GM21528 (cell line): ENCODE measurements around the gene AGBL3.

Experiments
- ATAC-seq: cut with Tn5 transposase; IDR thresholded peaks from one replicate; pipeline ENCODE4 v1.9.1; 2021; ENCODE audit warnings: mild to moderate bottlenecking, moderate library complexity; ENCODE audit not compliant: unreplicated experiment, low FRiP score

The AGBL3 gene

DNA sequence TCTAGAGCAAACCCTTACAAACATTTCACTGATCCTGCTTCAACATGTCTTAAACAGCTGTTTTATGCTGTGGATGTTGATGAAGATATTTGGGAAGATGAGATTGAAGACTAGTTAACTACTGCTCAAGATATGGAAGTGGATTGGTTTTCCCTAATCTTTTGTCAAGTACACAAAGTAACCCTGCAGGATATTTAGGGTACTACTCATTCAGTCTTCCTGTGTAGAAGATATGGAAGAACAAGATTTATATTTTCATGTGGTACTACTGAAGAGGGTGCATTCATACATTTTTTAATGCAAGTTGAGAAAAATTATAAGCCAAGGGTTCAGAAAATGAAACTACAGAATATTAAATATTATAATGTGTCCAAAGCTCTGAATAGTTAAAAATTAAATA, 143.3 kb downstream of the AGBL3 start:
- no peak for ATAC-seq

DNA sequence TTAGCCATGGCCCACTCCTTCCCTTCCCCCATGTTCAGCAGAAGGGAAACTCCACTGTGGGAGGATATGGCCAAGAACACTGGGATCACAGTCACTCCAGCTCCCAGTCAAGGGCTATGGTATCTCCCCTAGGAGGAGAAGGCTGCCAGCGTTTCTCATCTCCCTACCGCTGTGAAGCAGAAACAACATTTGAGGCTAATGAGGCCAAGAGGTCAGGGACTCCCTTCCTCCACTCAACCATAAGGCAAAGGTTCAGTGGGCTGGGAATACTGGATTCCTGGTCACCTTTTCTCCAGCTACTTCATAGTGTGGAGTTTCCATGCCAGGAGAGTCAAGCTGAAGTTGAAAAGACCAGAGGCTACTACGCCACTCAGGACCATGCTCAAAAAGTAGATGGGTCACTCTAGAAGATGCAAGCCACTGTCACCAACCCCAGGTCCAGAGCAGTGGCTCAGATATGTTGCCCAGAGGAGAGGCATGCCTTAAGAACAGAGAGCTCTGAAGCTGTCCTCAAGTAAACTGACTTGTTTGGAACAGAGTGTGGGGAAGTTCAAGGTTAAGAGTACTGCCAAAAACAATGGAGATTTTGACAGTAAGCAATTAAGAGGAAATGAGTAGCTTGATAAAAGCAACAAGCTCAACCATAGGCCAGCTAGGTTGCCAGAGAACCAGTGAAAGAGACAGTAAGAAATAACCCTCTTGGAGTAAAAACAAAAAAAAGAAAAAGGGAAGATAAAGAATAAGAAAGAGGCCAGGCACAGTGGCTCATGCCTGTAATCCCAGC, 157.8 kb downstream of the AGBL3 start:
- no peak for ATAC-seq

DNA sequence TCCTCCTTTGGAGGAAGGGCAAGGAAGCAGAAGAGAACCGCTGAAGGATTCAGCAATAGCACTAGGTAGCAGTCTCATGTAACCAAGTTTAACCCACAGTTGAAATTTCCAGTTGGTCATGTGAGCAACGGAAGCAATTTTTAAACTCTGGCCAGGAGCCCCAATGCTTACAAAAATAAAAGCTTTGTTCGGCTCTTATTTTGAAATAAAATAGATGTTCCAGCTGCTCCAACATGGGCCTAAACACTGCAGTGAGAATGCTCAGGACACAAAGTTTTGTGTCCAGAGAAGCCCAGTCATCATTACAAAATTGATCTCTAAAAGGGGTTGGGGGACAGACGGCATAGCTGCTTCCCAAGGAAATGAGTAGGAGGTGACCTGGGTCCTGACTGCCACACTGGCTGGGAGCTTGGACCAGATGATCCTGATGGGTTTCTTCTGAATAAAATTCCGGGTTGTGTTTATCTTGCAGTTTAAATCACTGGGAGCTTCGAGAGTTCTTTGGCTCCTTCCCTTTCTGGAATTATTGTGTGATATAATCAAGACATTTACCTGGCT, 161.1 kb downstream of the AGBL3 start:
- peak; percentile 15 for ATAC-seq

DNA sequence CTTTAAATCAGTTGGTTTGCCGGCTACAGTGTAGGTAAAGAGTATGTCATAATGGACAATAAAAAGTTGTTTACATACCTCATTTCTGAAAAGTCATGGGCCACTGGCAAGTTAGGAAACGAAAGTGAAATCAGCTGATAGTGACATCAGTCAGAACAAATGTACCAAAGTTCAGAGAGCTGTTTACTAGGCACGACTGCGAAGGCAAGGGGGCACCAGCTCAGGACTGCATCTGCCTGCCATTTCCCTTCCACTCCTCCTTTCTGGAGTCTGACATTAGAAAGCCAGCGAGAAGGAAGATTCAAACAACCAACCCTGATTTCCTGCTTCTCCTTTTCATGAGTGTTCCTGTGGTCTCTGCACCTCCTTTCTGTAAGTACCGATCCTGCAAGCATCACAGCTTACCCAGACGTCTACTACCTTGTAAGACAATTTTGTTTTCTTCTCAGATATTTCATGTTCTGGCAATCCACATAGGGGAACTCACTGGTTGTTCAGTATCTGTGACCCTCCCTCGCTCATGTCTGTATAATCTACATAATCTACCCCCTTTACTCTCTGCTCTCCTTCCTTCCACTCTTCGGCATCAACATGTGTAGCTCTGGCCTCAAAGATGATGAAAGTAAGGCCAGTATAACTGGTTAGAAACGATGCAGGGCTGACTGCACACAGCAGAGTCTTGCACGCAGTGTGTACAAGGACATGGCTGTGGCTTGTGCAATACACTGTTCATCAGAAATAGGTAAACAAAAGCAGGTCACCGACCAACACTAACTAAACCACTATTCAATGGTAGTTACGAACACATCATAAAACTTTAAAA, 161.8 kb downstream of the AGBL3 start, which contains the start of gene TMEM140:
TMEM140 (plus strand) TSS at position 174 of the 823 bp plus-strand sequence. CDS start 16,370 bp downstream, outside the sequence.
- ATAC-seq: peak; percentile 70

DNA sequence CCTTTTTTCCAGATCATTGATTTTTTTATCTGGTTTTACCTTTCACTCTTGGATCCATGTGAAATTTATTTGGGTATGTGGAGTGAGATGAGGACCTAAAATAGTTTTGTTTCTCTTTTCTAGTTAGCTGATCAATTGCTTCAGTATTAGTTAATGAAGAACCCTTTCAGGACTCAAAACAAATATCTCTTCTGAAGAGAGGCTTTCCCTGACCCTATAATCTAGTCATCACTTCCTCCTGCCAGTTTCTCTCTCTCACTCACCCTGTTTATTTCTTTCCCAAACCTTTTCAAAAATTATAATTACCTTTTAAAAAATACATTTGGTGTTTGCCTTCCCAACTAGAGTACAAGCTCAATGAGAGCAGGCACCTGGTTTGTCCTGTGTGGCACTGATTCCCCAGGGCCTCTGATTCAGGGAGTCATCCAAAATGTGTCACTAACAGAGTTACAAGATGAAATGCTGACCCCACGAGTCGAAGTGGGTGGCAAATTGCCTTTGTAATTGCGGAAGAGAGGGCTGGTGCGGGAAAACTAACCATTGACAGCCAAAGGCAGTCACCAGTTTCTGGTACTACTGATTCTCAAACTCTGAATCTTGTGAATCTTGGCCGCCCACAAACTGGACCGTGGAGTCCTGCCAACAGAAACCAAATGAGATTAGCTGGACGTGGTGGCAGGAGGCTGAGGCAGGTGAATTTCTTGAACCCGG, 163.9 kb downstream of the AGBL3 start:
- ATAC-seq: no peak

DNA sequence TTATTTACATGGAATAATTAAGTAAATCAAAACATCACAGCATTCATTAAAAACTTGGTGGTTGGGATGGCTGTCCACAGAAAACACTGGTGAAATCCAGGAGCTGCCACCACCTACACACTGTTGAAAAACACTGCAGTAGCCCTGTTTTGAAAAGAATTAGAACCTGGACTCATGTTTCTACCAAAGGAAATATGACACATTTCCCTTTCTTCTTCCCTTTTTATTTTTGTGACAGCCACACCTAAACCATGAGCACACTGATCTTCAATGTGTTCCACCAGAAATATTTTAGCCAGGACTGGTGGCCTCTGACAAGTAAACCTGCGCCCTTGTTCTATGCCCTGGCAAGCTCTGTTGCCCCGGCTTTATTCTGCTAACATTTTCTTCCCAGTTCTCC, 164.8 kb downstream of the AGBL3 start:
- no peak for ATAC-seq

DNA sequence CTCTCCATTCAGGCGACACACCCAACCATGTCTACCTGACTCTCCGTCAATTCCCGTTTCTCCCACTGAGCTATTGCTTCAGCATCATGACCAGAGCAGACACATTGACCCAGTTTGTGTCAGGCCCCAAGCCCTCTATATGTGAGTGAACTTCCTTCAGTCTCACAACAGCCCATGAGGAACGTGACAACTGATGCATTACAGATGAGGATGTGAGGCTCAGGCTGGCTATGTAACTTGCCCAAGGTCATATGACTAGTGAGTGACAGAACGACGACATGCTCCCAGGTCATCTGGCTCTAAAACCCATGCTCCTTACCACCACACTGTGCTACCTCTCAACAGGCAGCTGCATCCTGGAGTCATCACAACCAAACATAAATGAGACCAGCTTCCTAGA, 165.2 kb downstream of the AGBL3 start:
- ATAC-seq: no peak

DNA sequence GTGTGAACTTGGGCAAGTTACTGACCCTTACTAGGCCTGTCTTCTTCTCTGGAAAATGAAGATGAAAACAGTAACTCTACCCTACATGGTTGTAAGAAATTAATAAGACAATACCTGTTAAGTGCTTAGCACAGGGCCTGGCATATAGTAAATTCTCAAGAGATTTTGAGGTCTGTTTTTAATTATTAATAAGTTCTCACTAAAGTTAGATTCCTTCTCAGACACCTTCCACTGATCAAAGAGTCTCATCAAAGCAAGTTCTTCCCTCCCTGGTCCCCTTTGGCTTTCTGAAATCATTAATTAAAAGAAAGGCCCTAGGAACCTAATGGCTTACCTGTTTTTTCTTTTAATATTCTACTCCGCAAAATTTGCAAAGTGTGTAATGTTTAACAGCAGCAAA, 166.1 kb downstream of the AGBL3 start:
- no peak for ATAC-seq

DNA sequence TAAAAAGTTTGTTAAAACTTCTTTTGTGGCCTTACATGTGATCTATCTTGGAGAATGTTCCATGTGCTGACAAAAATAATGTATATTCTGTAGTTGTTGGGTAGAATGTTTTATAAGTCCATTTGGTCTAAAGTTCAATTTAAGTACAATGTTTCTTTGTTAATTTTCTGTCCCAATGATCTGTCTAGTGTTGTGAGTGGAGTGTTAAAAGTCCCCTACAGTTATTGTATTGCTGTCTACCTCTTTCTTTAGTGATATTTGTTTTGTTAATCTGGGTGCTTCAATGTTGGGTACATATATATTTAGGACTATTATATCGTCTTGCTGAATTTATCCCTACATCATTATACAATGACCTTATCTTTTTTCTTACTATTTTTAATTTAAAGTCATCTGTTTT, 168.4 kb downstream of the AGBL3 start:
- ATAC-seq: no peak

DNA sequence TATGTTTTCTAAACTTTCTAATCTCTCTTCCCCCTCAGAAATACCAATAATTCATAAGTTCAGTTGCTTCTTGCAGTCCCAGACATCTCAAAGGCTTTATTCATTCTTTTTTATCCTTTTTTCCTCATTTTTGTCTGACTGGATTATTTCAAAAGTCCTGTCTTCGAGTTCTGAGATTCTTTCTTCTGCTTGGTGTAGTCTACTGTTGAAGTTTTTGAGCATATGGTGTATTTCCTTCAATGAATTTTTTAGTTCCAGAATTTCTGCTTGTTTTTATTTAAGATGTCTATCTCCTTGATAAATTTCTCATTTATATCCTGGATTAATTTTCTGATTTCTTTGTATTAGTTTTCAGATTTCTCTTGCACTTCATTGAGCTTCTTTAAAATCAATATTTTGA, 170.0 kb downstream of the AGBL3 start:
- ATAC-seq: no peak

DNA sequence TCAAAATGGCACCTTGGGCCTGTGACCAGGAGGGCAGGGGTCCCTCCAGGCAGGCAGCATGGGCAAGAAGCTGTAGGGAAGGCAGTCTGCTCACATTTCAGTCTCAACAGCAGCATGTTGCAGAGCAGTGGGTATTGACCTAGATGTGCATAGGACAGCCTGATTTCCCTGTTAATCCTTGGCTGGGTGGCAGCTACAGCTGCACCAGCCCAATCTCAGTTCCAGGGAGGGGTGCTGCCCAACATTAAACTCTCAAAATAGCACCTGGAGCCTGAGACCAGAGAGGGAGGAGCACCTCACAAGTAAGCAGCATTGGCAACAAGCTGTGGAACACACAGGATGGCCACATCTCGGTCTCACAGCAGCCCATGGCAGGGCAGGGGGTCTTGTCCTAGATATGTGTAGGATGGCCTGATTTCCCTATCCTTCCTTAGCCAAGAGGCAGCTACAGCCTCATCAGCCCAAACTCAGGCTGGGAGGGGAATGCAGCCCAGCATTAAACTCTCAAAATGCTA, 171.9 kb downstream of the AGBL3 start:
- ATAC-seq: no peak

DNA sequence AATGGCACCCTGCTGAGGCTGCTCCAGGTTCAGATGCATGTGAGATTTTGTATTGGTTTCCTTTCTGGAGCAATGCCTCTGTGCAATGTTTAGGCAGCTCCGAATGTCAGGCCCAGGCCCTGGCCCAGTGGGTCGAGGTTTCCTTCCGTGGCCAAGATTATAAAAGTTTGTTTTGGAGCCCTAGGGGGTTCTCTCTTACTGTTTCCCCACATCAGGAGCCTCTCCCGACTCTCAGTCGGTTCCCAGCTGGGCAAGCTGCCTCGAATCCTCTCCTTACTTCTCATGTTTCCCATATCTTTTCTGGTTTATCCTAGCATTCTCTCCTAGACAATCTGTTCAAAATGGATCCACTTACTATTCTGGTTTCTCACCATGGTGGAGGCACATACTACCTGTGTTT, 172.6 kb downstream of the AGBL3 start:
- no peak for ATAC-seq

DNA sequence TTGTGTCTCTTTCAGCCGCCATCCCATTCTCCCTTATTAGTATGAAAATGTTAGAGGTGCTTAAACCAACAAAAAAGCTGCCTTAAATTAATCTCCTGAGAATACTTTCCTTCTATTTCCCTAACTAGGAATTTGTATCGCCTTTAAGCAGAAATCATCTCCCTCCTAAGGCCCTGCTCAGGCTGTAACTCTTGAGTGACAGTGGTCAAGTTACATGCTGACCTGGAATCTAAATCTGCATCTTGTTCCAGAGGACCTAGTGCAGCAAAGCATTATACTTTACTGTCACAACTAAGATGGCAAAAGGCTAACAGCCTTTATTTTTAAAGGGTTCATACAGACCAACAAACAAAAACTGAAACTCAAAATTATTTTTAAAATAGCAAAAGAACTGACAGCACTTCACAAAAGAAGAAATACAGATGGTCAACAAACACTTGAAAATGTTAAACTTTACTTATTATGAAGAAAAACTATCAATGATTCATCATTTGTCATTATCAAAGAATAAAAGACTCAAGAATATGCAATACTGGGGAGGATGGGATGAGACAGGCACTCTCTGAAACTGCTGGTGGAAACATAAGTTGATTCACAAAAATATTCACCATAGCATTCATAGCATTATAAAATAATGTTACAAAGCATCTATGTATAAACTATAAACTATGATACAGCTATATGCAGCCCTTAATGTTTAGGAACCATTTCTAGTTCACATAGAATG, 173.2 kb downstream of the AGBL3 start:
- ATAC-seq: no peak

DNA sequence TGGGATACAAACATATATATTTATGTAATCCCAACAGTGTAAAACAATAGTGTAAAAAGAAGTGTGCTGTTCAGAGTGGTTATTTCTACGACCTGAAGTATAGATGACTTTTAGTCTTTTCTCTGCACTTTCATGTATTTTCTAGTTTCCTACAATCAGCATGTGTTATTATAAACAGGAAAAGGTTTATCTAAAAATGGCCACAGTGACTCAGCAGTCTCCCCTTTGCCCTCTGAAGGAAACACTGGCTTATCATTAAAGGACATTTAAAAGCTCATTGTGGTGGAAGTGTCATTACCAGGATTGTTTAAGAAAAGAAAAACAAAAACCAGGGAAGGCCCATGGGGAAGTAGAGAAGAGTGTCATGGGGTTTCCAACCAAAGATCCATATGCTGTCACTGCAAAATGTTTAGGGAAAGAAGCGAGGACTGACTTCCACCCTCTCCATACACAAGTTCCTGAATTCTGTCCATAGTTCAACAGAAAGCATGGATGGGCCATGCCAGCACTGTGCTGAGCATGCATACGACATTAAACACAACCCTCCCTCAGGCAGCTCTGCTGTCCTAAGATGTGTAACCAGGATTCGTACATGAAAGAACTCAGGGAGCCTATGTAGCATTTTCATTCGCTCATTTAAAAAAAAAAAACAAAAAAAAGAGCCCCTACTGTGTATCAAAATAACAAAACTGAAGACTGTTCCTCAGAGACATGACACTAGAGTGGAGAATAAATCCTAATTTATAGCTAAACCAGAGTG, 174.0 kb downstream of the AGBL3 start:
- ATAC-seq: no peak

DNA sequence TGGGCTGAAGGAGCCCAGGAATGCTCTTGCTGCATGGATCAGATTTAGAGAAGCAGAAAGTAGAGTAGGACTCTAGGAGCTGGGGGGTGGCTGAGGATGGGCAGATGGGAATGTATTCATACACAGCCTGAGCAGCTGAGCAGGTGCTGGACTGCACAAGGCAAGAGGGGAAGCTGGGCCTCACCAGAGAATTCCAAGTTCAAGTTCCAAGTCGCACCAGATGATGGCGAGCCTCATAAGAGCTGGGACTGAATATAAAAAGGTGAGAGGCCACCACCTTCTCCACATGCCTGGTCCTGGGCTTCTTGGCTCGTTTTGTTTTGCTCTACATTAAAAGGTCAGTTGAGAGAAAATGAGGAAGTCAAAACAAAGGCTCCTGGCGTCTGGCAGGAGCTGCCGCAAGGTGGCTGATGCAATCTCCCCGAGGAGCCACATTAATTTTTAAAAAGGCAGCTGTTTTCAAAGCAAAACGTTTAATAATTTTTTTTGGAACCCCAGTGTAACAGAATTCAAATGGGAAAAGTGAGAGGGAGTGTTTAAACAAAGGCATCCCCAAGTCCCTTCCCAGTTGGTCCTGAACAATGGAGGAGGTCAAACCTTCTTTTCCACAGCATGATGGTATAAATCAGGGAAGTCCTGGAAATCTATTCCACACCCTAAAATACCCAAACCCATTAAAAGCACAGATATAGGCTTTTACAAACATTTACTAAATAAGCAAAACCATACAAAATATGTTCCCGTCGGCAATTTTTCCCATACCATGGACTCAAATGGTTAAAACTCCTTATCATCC, 174.7 kb downstream of the AGBL3 start:
- peak; percentile 37 for ATAC-seq

DNA sequence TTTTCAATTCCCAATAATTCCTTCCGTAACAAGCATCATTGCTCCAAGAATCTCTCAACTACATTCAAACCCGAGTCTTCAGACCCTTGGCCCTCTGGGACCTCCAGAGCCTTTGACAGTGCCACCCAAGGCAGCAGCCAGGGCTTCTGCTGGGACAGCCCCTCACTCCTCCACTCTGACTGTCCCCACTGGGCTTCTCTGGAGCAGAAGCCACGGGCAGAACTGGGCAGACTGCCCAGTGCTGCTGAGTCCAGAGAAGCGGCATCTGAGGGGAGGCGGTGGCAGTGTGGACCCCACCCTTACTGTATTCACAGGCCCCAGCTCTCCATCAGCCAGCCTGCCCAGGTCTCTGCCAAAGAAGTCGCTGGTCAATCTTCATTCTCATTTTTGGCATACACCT, 175.4 kb downstream of the AGBL3 start:
- ATAC-seq: no peak

DNA sequence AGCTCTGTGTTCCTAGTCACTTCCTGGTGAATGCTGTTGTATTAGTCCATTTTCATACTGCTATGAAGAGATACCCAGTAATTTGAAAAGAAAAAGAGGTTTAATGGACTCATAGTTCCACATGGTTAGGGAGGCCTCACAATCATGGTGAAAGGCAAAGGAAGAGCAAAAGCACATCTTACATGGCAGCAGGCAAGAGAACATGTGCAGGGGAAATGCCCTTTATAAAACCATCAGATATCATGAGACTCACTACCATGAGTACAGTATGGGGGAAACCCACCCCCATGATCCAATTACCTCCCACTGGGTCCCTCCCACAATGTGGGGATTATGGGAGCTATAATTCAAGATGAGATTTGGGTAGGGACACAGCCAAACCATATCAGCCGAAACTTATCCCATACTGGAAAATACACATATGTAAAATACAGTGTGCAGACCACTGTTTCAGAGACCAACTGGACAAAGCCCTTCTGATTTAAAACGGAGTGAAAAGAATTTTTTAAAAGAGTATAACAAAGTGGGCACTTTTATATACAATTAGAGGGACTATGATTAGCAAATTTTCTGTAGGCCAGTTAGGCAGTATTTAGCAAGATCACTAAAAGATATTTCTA, 176.2 kb downstream of the AGBL3 start:
- no peak for ATAC-seq
